GM23248 (cell line): ENCODE measurements around the gene DPF1. TPM values are rescaled to one million over a fixed set of nuclear protein-coding genes. Genes with fewer than 3 reads are reported as not detected.

Experiments
- DNase-seq: peaks from one replicate; pipeline ENCODE4 v3.0.0-alpha.2; 2015
- H2AFZ ChIP-seq: fragments of 200-600 bp; sonication (generic); 2 replicates; pipeline ENCODE4 v1.6.1; 2016; ENCODE audit warnings: antibody characterized with exemption
- H3F3A ChIP-seq: fragments of 200-600 bp; sonication (generic); 2 replicates; pipeline ENCODE4 v1.6.1; 2016; ENCODE audit warnings: mild to moderate bottlenecking, antibody characterized with exemption, mixed run types; ENCODE audit not compliant: insufficient read depth
- H3K27ac ChIP-seq: fragments of 200-600 bp; sonication (generic); 2 replicates; pipeline ENCODE4 v1.5.1; 2016; ENCODE audit warnings: mild to moderate bottlenecking
- H3K27me3 ChIP-seq: fragments of 200-600 bp; sonication (generic); replicated peaks from 2 replicates; pipeline ENCODE4 v1.6.1; 2016; ENCODE audit warnings: mild to moderate bottlenecking; ENCODE audit not compliant: insufficient read depth
- H3K36me3 ChIP-seq: fragments of 200-600 bp; sonication (generic); 2 replicates; pipeline ENCODE4 v1.6.1; 2016; ENCODE audit warnings: low read depth, mild to moderate bottlenecking
- H3K4me1 ChIP-seq: fragments of 200-600 bp; sonication (generic); 2 replicates; pipeline ENCODE4 v1.6.1; 2016; ENCODE audit warnings: mild to moderate bottlenecking; ENCODE audit not compliant: insufficient read depth
- H3K4me2 ChIP-seq: fragments of 200-600 bp; sonication (generic); one replicate; pipeline ENCODE4 v1.6.1; 2016; ENCODE audit warnings: mild to moderate bottlenecking; ENCODE audit not compliant: unreplicated experiment
- H3K4me3 ChIP-seq: fragments of 200-600 bp; sonication (generic); 2 replicates; pipeline ENCODE4 v1.5.1; 2016; ENCODE audit warnings: mild to moderate bottlenecking
- H3K79me2 ChIP-seq: fragments of 200-600 bp; sonication (generic); 2 replicates; pipeline ENCODE4 v1.6.1; 2016; ENCODE audit warnings: mild to moderate bottlenecking; ENCODE audit not compliant: insufficient read depth
- H3K9ac ChIP-seq: fragments of 200-600 bp; sonication (generic); 2 replicates; pipeline ENCODE4 v1.6.1; 2016; ENCODE audit warnings: mild to moderate bottlenecking
- H3K9me2 ChIP-seq: fragments of 200-600 bp; sonication (generic); 2 replicates; pipeline ENCODE4 v1.6.1; 2016; ENCODE audit warnings: mixed run types, mild to moderate bottlenecking, moderate library complexity; ENCODE audit not compliant: insufficient read depth
- H3K9me3 ChIP-seq: fragments of 200-600 bp; sonication (generic); one replicate; pipeline ENCODE4 v1.6.1; 2017; ENCODE audit warnings: low read depth
- H4K20me1 ChIP-seq: fragments of 200-600 bp; sonication (generic); 2 replicates; pipeline ENCODE4 v1.6.0; 2016; ENCODE audit not compliant: insufficient read depth
- EZH2 ChIP-seq: fragments of 200-600 bp; sonication (generic); IDR thresholded peaks from 2 replicates; pipeline ENCODE4 v1.6.1; 2018; ENCODE audit warnings: antibody characterized with exemption, mild to moderate bottlenecking; ENCODE audit not compliant: insufficient read depth, poor library complexity, severe bottlenecking
- EZH2phosphoT487 ChIP-seq: fragments of 200-600 bp; sonication (generic); IDR thresholded peaks from 2 replicates; pipeline ENCODE4 v1.6.1; 2018; ENCODE audit warnings: antibody characterized with exemption, moderate library complexity, mild to moderate bottlenecking, low read depth; ENCODE audit not compliant: insufficient read depth
- WGBS, 2 experiments: methylation state at CpG; one replicate each; pipeline ENCODE4 v1.1.6; 2015 to 2017; ENCODE audit warnings: low lambda C conversion rate in 2 of 2, low coverage in 1 of 2; ENCODE audit errors: missing lambda C conversion rate in 2 of 2; 5-methylcytosine and 5-hydroxymethylcytosine counted together
- in situ Hi-C: fragments of 300-500 bp; cut with MboI; formaldehyde crosslinking; loops from 2 replicates; pipeline ENCODE4 v1.15.0; 2020
- polyA plus RNA-seq: library from polyadenylated mRNA; unstranded; fragments of >200 nt; fragmentation: Nextera tagmentation; extraction: Ambion mirVana; gene quantifications from 2 replicates; pipeline ENCODE4 v1.2.1, GENCODE V29; 2016
- total RNA-seq: library from RNA; depleted of rRNA; stranded (reverse); fragments of >200 nt; shearing (Covaris generic); gene quantifications from 2 replicates; pipeline ENCODE4 v1.2.3, GENCODE V29; 2014

DPF1 gene
- total and polyA plus RNA-seq, 2 experiments from 2014 or later: 1.5 to 5.2 TPM

GRCh38 chr19:38219221-38219620 lies 4.8 kb downstream of the DPF1 start:
- H3K4me1 ChIP-seq: no peaks in the 10 kb centered on the region
- no peaks in the 10 kb centered on the region for H3K27me3 ChIP-seq
- DNase-seq: no peak
- H3K9me3 ChIP-seq: no peaks in the 10 kb centered on the region
- H3K9ac ChIP-seq: no peak overlapping the region
- no peak for TF ChIP-seq EZH2phosphoT487
- no peak for TF ChIP-seq EZH2
- H4K20me1 ChIP-seq: no peaks in the 10 kb centered on the region
- no peaks in the 10 kb centered on the region for H3K36me3 ChIP-seq
- 93 to 94% methylated on average over 10 of the region's 10 CpGs for WGBS, 2 experiments
- no peak overlapping the region for H3K4me3 ChIP-seq
- no peak overlapping the region for H3K27ac ChIP-seq
- H3K9me2 ChIP-seq: no peaks in the 10 kb centered on the region
- H2AFZ ChIP-seq: no peak overlapping the region
- no peaks in the 10 kb centered on the region for H3F3A ChIP-seq
- H3K4me2 ChIP-seq: no peak overlapping the region
- H3K79me2 ChIP-seq: no peaks in the 10 kb centered on the region
- in situ Hi-C loops: no loop called here

- no peaks in the 10 kb centered on the region for H3K79me2 ChIP-seq
- H3K4me2 ChIP-seq: no peak overlapping the region
- H3K27me3 ChIP-seq: no peaks in the 10 kb centered on the region
- H3K9me2 ChIP-seq: no peaks in the 10 kb centered on the region
- no peaks in the 10 kb centered on the region for H3F3A ChIP-seq
- in situ Hi-C loops: no loop called here
- H3K4me1 ChIP-seq: no peaks in the 10 kb centered on the region
- WGBS, 2 experiments: 90 to 97% methylated on average over 3 of the region's 3 CpGs
- no peaks in the 10 kb centered on the region for H4K20me1 ChIP-seq
- no peak for DNase-seq
- H3K9me3 ChIP-seq: no peaks in the 10 kb centered on the region
- TF ChIP-seq EZH2 (no peak), EZH2phosphoT487 (no peak)
- no peak overlapping the region for H3K27ac ChIP-seq
- no peak overlapping the region for H3K4me3 ChIP-seq
- H3K9ac ChIP-seq: no peak overlapping the region
- H2AFZ ChIP-seq: no peak overlapping the region
- H3K36me3 ChIP-seq: no peaks in the 10 kb centered on the region
Measured at GRCh38 chr19:38218204-38218603, 5.8 kb downstream of the DPF1 start.

DNA sequence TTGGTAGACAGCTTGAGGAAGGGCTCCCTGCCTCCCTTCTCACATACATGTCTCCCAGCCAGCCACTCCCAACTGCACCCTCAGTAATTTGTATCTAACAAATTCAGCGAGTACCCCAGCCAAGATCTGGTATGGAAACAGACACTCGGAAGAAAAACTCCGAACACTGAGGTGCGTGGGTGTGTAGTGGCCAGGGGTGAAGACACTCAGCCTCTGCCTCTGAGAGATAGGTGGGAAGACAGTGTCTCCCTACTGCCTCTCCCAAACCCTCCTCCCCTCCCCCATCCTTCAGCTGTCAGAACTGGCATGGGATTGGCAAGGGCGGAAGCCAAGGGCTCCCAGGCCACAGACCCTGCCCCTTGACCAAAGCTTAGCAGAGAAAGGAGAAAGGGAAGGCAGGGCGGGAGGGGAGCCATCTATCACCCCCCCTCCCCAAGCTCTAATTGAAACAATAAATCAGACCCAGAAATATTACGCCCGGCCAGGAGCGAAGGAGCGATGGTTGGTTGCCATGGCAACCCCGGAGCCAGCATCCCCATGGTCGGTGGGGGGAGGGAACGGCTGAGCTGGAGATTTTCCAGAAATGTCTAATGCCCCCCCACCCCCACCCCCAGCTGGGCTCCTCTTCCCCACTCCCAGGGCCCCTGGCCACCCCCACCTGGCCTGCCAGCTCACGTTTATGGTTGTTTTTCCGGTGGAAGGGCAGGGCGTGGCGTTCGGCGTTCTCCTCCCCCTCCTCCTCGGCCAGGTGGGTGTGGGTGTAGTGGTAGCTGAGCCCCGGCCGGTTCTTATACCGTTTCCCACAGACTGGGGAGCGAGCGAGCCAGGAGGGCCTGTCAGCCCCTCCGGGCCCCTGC lies 7.0 kb downstream of the DPF1 start:
- 51 to 56% methylated on average over 17 to 26 of the region's 26 CpGs for WGBS, 2 experiments
- in situ Hi-C loops: no loop called here

DNA sequence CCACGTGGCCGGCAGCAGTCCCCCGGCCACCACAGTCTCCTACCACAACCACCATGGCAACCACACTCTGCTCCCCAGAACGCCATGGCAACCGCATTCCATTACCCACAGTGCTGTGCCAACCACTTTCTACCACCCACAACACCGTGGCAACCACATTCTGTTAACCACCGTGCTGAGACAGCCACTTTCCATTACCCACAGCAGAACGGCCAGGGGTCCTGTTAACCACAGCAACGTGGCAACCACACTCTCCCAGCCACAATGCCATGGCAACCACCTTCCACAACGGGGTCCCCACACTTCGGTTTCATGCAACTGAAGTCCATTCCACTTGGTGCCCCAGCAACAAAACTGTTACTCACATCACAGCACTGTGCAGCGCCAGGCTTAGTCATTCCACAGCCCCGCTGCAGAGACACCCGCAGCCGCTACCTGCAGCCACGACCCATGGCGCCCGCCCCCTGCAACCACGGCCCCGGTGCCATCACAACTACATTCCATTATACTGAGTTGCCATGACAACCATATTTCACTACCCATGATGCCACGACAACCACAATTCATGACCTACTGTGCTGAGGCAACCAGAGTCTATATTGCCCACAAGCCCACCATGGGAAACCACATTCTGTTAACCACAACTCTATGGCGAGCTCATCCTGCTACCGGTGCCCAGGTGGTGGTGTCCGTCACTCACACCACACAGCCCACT lies 10.0 kb downstream of the DPF1 start:
- Histone ChIP-seq H3F3A (peaks cover 10% of the 10 kb centered on the region; the same call in 1 of the 2 replicates), H3K27me3 (no peaks in the 10 kb centered on the region), H2AFZ (no peak overlapping the region), H3K9me3 (no peaks in the 10 kb centered on the region), H3K4me1 (peaks cover 19% of the 10 kb centered on the region), H3K36me3 (no peaks in the 10 kb centered on the region), H3K27ac (0 out of 2 replicates have a peak overlapping the region, but pooled peaks have one; percentile 27), H3K4me2 (no peak overlapping the region), H4K20me1 (no peaks in the 10 kb centered on the region), H3K79me2 (no peaks in the 10 kb centered on the region), H3K9me2 (no peaks in the 10 kb centered on the region), H3K4me3 (no peak overlapping the region), H3K9ac (peak overlapping the region; percentile 29; the same call in 1 of the 2 replicates)
- in situ Hi-C loops: no loop called here
- peak; percentile 85 for DNase-seq
- TF ChIP-seq EZH2phosphoT487 (no peak), EZH2 (no peak)
- 51 to 53% methylated on average over 22 to 24 of the region's 24 CpGs for WGBS, 2 experiments

More for the DNA sequence above, 7.0 kb downstream of the DPF1 start:
- H2AFZ ChIP-seq: no peak overlapping the region
- no peaks in the 10 kb centered on the region for H3K9me2 ChIP-seq
- TF ChIP-seq EZH2: no peak
- no peak for TF ChIP-seq EZH2phosphoT487
- H3K36me3 ChIP-seq: no peaks in the 10 kb centered on the region
- H3K9ac ChIP-seq: no peak overlapping the region
- H3K27me3 ChIP-seq: no peaks in the 10 kb centered on the region
- H3K79me2 ChIP-seq: no peaks in the 10 kb centered on the region
- H3K4me2 ChIP-seq: no peak overlapping the region
- no peaks in the 10 kb centered on the region for H3K4me1 ChIP-seq
- no peak overlapping the region for H3K4me3 ChIP-seq
- no peaks in the 10 kb centered on the region for H3F3A ChIP-seq
- H3K9me3 ChIP-seq: no peaks in the 10 kb centered on the region
- DNase-seq: no peak
- no peaks in the 10 kb centered on the region for H4K20me1 ChIP-seq
- no peak overlapping the region for H3K27ac ChIP-seq
